GM10248 (cell line): ENCODE measurements around the gene RPP14.

Experiments used
- CTCF ChIA-PET: fragments of 300-600 bp; sonication (Branson Sonifier 250); formaldehyde crosslinking; extraction: SDS; loops from one replicate; lab custom pipeline; 2021; ENCODE audit warnings: antibody characterized with exemption; lab: Yijun Ruan, JAX
- POLR2A ChIA-PET: fragments of 350-650 bp; sonication (Branson Sonifier 250); formaldehyde crosslinking; extraction: SDS; loops from one replicate; lab custom pipeline; 2020; ENCODE audit warnings: antibody characterized with exemption; lab: Yijun Ruan, JAX
- DNase-seq: peaks from one replicate; pipeline ENCODE4 v3.0.0; 2012; ENCODE audit errors: extremely low spot score
- CTCF ChIP-seq: IDR thresholded peaks from 2 replicates; pipeline ENCODE4 v1.5.1; 2012; ENCODE audit warnings: mild to moderate bottlenecking, low read depth; ENCODE audit errors: extremely low read depth, missing control alignments, control extremely low read depth

Gene RPP14

DNA sequence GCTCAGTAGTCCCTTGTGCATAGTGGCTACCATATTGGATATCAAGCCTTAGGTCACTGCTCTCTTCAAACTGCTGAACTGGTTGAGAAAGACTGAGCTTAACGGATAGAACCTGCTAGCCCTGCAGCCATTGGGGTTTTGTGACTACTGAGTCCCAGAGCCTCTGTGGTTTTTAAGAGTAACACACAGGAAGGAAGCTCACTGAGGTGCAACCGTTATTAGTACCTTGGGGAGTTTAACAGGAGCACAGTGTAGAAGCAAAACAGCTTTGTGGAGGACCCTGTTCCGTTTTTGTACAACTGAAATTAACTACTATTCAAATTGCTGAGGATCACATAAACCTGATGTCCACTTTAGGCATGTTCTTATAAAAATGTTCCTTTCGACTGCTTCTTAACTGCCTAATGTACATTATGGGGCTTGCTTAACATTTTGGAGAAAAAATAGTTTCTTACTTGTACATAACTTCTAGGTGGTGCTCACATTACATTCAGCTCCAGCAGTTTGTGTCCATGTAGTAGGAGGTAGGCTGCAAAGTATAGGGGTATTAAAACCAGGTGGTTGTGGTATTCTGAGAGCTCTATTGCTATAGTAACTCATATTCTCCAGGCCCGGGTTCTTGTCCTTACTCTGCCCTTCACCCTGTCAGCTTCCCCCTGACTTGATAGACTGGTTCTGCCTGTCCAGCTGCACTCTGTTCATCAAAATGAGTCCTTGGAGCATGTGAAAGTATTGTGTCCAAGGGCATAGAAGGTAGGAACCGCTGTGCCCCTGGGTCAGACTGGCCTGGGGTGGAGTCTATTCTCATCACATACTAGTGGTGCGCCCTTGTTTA is 44.0 kb downstream of the RPP14 start:
- ChIA-PET CTCF (interaction anchor here (0.7 to 7.3 kb wide), 19 partner anchors 10 to 219 kb away, joined by 3 to 101 read pairs (median 4); partner anchors contain the start of genes HTD2, PXK and RPP14), POLR2A (interaction anchor here (1.0 kb wide), 1 partner anchor 24 kb away, joined by 3 read pairs; no protein-coding TSS in a partner anchor)
- peak; percentile 65 for DNase-seq
- no peak for TF ChIP-seq CTCF

GRCh38 chr3:58350627-58351013 is 44.6 kb downstream of the RPP14 start:
- no peak for DNase-seq
- TF ChIP-seq CTCF = no peak
- ChIA-PET CTCF (interaction anchor here (0.9 to 7.3 kb wide), 12 partner anchors 9 to 219 kb away, joined by 3 to 101 read pairs (median 5); partner anchors contain the start of genes HTD2, PXK and RPP14), POLR2A (no interaction called here)

DNA sequence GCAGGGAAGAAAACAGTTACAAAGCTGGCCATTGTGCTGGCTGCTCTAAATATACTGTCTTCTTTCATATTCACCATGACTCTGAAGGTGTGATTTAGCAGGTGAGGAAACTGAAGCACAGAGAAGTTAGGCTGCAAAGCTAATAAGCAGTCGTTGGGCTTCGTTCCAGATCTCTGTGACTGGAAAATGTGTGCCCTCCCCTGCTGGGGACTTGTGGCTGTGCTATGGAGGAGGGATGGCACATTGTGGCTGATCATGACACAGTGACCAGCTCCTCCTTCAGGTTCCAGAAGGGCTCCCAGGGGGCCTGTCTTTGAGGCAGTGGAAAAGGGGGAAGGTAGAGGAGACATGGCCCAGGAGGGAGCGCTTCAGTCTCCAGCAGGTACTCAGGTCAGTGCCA is 45.9 kb downstream of the RPP14 start:
- POLR2A ChIA-PET = no interaction called here
- DNase-seq = no peak
- CTCF ChIA-PET = interaction anchor here (0.7 to 7.3 kb wide), 8 partner anchors 8 to 70 kb away, joined by 3 to 101 read pairs (median 4); partner anchors contain the start of genes HTD2, PXK and RPP14
- no peak for TF ChIP-seq CTCF

DNA sequence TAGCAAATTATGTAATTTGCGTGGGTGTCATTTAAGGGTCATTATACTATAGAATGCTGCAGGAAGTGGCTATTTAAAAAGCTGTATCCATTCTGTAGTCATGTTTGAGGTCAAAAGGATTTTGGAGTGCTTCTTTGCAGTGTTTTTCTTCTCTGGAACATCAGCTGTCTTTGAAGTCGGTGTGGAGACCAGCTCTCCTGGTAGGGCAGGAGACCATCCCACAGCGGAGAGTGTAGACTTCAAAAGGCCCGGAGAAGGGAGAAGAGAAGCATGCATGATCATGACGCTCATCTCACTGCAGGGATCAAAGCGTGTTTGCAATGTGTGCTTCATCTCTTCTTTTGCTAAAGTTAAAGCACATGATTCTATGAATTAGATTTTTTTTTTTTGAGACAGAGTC is 46.6 kb downstream of the RPP14 start:
- ChIA-PET POLR2A (interaction anchor here (0.7 kb wide), 1 partner anchor 33 kb away, joined by 3 read pairs; no protein-coding TSS in a partner anchor), CTCF (interaction anchor here (0.7 to 7.3 kb wide), 8 partner anchors 9 to 70 kb away, joined by 3 to 101 read pairs (median 4); partner anchors contain the start of genes HTD2, PXK and RPP14)
- TF ChIP-seq CTCF = no peak
- no peak for DNase-seq

- CTCF ChIA-PET = interaction anchor here (1.3 to 7.3 kb wide), 4 partner anchors 10 to 52 kb away, joined by 3 to 101 read pairs (median 7); partner anchors contain the start of genes HTD2 and PXK
- DNase-seq = no peak
- POLR2A ChIA-PET = interaction anchor here (0.6 kb wide), 1 partner anchor 7 kb away, joined by 3 read pairs; no protein-coding TSS in a partner anchor
- TF ChIP-seq CTCF = no peak
Observed at GRCh38 chr3:58353722-58354553, 47.9 kb downstream of the RPP14 start.
